ELF-1 (cell line): ENCODE measurements around the gene TRIM65.

Source experiments
- DNase-seq: peaks from one replicate; pipeline ENCODE4 v3.0.0-alpha.2; 2016; ENCODE audit warnings: low read depth, low spot score

The TRIM65 gene

GRCh38 chr17:75896415-75897159, at the start of gene TRIM65:
Gene TRIM65, minus strand, starts transcription at chr17:75896951. Its CDS starts 14 bp downstream, at chr17:75896937.
- peak; percentile 77 for DNase-seq

GRCh38 chr17:75945211-75945610, 48.5 kb upstream of the TRIM65 start:
- DNase-seq, result no peak

GRCh38 chr17:75943491-75943890, 46.7 kb upstream of the TRIM65 start:
- no peak for DNase-seq

- DNase-seq, result no peak
Measured at GRCh38 chr17:75942473-75942872, 45.7 kb upstream of the TRIM65 start.

GRCh38 chr17:75941442-75941819, 44.7 kb upstream of the TRIM65 start:
- no peak for DNase-seq

- DNase-seq, result peak; percentile 98
Measured at GRCh38 chr17:75940727-75941441, 44.1 kb upstream of the TRIM65 start, which contains the start of gene FBF1. Gene FBF1, minus strand, starts transcription at chr17:75941042. Its CDS starts 2,893 bp downstream, at chr17:75938149.

GRCh38 chr17:75937652-75938051, 40.9 kb upstream of the TRIM65 start:
- DNase-seq, result no peak

GRCh38 chr17:75933808-75934207, 37.1 kb upstream of the TRIM65 start:
- DNase-seq, result no peak

- no peak for DNase-seq
Measured at GRCh38 chr17:75932852-75933251, 36.1 kb upstream of the TRIM65 start.

GRCh38 chr17:75931062-75931461, 34.3 kb upstream of the TRIM65 start:
- DNase-seq, result no peak

GRCh38 chr17:75927286-75927922, 30.7 kb upstream of the TRIM65 start:
- peak; percentile 50 for DNase-seq

GRCh38 chr17:75926456-75926855, 29.7 kb upstream of the TRIM65 start:
- DNase-seq, result no peak

- DNase-seq, result no peak
Measured at GRCh38 chr17:75925912-75926311, 29.2 kb upstream of the TRIM65 start.

GRCh38 chr17:75925103-75925502, 28.4 kb upstream of the TRIM65 start:
- DNase-seq, result no peak

- DNase-seq, result no peak
Measured at GRCh38 chr17:75922963-75923874, 26.5 kb upstream of the TRIM65 start.

GRCh38 chr17:75922173-75922961, 25.6 kb upstream of the TRIM65 start:
- no peak for DNase-seq

GRCh38 chr17:75921596-75921995, 24.8 kb upstream of the TRIM65 start:
- no peak for DNase-seq

GRCh38 chr17:75920045-75920560, 23.4 kb upstream of the TRIM65 start:
- DNase-seq, result no peak

GRCh38 chr17:75919611-75920010, 22.9 kb upstream of the TRIM65 start:
- DNase-seq, result no peak

GRCh38 chr17:75917917-75918445, 21.2 kb upstream of the TRIM65 start:
- DNase-seq, result no peak
